Hindlimb muscle (tissue), 1 donor: ENCODE measurements around the gene MRRF. TPM values are rescaled to one million over a fixed set of nuclear protein-coding genes. Genes with fewer than 3 reads are reported as not detected.
"Not testable (repeated sequence)": the region's sequence is repeated elsewhere in the genome, so short reads cannot be mapped to it uniquely, and the experiment has no call there.

Experiments used
- DNase-seq: peaks from one replicate; pipeline ENCODE4 v3.0.0-alpha.2; 2013
- polyA plus RNA-seq: library from polyadenylated mRNA; unstranded; fragments of 120-200 nt; gene quantifications from one replicate; pipeline ENCODE4 v1.2.1, GENCODE V29; 2013; ENCODE audit not compliant: insufficient read length

MRRF gene
- polyA plus RNA-seq, 1 donor: 26.7 TPM

- DNase-seq: not testable (repeated sequence)
Measured at GRCh38 chr9:122363131-122363530, 98.4 kb downstream of the MRRF start.

GRCh38 chr9:122364117-122364782 is 99.6 kb downstream of the MRRF start:
- DNase-seq: no peak

- peak; percentile 52 for DNase-seq
Measured at GRCh38 chr9:122364783-122365150, 100.1 kb downstream of the MRRF start.

GRCh38 chr9:122366074-122366660 is 101.5 kb downstream of the MRRF start:
- DNase-seq: no peak

GRCh38 chr9:122367065-122367464 is 102.4 kb downstream of the MRRF start:
- DNase-seq: no peak

GRCh38 chr9:122367774-122368460 is 103.2 kb downstream of the MRRF start:
- no peak for DNase-seq

GRCh38 chr9:122368642-122369041 is 104.0 kb downstream of the MRRF start:
- DNase-seq: no peak

- DNase-seq: no peak
Measured at GRCh38 chr9:122370303-122370702, 105.6 kb downstream of the MRRF start.

GRCh38 chr9:122370869-122371755 is 106.4 kb downstream of the MRRF start, which contains the start of gene PTGS1:
Gene PTGS1 (plus strand): TSS chr9:122371024. CDS start chr9:122371085, 61 bp downstream.
- no peak for DNase-seq

- DNase-seq: no peak
Measured at GRCh38 chr9:122371846-122372245, 107.2 kb downstream of the MRRF start.

GRCh38 chr9:122372856-122373845 is 108.5 kb downstream of the MRRF start:
- no peak for DNase-seq

GRCh38 chr9:122374885-122375420 is 110.3 kb downstream of the MRRF start:
- DNase-seq: peak; percentile 84

- no peak for DNase-seq
Measured at GRCh38 chr9:122376796-122377195, 112.1 kb downstream of the MRRF start.

GRCh38 chr9:122377241-122378164 is 112.8 kb downstream of the MRRF start:
- DNase-seq: no peak

GRCh38 chr9:122378236-122378635 is 113.6 kb downstream of the MRRF start:
- no peak for DNase-seq

- DNase-seq: no peak
Measured at GRCh38 chr9:122379340-122379739, 114.7 kb downstream of the MRRF start.

- DNase-seq: no peak
Measured at GRCh38 chr9:122380293-122380692, 115.6 kb downstream of the MRRF start.
